Measurements from ENCODE around the gene ACOX3. TPM values are rescaled to one million over a fixed set of nuclear protein-coding genes. Genes with fewer than 3 reads are reported as not detected.

Gene ACOX3
- polyA plus RNA-seq, 3 donors, result 3.8 to 16.8 (median 13.3) TPM

DNA sequence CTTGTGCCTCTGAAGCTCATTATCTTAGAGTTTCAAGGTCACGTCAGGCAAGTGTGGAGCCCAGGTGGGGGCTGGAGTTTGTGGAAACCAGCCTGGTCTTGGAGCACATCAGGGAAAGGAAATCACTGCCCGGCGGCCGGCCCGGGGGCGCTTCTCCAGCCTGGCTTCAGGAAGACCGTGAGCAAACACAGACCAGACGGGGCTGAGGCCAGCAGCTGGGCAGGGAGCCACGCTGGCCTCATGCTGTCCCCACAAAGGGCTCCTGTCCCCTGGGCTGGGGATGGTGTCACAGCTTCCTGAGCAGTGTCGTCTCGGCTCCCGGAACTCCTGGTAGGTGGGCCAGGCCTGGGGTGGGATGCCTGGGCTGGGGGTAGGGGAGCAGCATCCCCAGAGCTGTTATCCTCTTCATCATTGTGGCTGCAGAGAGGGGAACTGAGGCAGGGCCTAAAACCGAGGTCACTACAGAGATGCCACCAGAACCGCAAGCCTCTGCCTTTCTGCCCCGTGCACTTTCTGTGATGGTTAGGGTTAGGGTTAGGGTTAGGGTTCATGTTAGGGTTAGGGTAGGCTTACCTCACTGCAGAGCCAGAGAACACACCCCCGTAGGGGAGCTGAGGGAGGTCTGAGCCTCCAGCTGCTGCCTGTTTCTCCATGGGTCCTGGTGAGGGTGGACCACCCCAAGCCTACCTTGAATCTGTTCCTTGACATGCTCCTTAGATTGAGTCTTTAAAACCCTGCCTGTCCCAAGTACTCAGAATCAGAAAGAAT lies 93.5 kb downstream of the ACOX3 start:
- WGBS (ENCODE audit: insufficient coverage), result 91% methylated on average over 11 of the region's 16 CpGs
- H3K9me3 Mint-ChIP-seq, result peaks cover 0 to 2% (median 0%) of the 10 kb centered on the region in 7 donors

More for the DNA sequence above, 93.5 kb downstream of the ACOX3 start:
- no peak overlapping the region for H3K9ac ChIP-seq (ENCODE audit: insufficient read depth, low read length, poor library complexity, severe bottlenecking)
- H3K4me1 Mint-ChIP-seq, result peaks cover 6% of the 10 kb centered on the region
- H3K27ac Mint-ChIP-seq, result no peak overlapping the region
- H3K4me2 ChIP-seq (replicated peaks; ENCODE audit: extremely low read depth, low read length, poor library complexity, severe bottlenecking), result no peak overlapping the region
- peaks cover 4 to 6% of the 10 kb centered on the region in 2 donors for H3K4me1 ChIP-seq (ENCODE audit: control insufficient read depth in 1 of 2, insufficient read depth in 2 of 2, low read length in 2 of 2)
- H3K36me3 ChIP-seq (replicated peaks in 1 of 2; ENCODE audit: control insufficient read depth in 1 of 2, insufficient read depth in 2 of 2, low read length in 2 of 2), result no peaks in the 10 kb centered on the region
- H3K9me3 ChIP-seq (replicated peaks in 1 of 2; ENCODE audit: control insufficient read depth in 1 of 2, insufficient read depth in 1 of 2, low read length in 2 of 2), result no peaks in the 10 kb centered on the region
- H3K27me3 Mint-ChIP-seq (ENCODE audit: low read depth in 3 of 3), result peaks cover 2 to 6% (median 2%) of the 10 kb centered on the region in 3 donors
- H3K79me2 ChIP-seq (ENCODE audit: insufficient read depth, low read length), result no peaks in the 10 kb centered on the region
- H3K36me3 Mint-ChIP-seq, result no peaks in the 10 kb centered on the region
- no peak overlapping the region for H3K27ac ChIP-seq (ENCODE audit: low read depth in 1 of 2, low read length in 2 of 2)
- intact Hi-C loops (cut with micrococcal nuclease), result no loop called here
- H3K4me3 ChIP-seq (replicated peaks in 1 of 3; ENCODE audit: low read depth in 2 of 3, low read length in 3 of 3), result no peak overlapping the region
- no peaks in the 10 kb centered on the region for H3K27me3 ChIP-seq (ENCODE audit: control insufficient read depth in 2 of 2, insufficient read depth in 2 of 2, low read length in 2 of 2)
- H4K20me1 ChIP-seq (ENCODE audit: insufficient read depth, low read length), result no peaks in the 10 kb centered on the region
- no peak for DNase-seq
- H2AFZ ChIP-seq (ENCODE audit: insufficient read depth, low read depth, low read length, poor library complexity, severe bottlenecking), result no peak overlapping the region
- no peak for TF ChIP-seq CTCF (IDR thresholded peaks at IDR 0.05)
- H3K4me3 Mint-ChIP-seq, result no peak overlapping the region
